Measurements from ENCODE around the gene HOXD9. TPM values are rescaled to one million over a fixed set of nuclear protein-coding genes. Genes with fewer than 3 reads are reported as not detected.

Gene HOXD9
- total and polyA plus RNA-seq, 3 donors from 2014 or later = 8.2 to 21.2 (median 15.7) TPM

- DNase-seq = no peak
- Histone ChIP-seq H3K4me1 (peaks cover 20% of the 10 kb centered on the region), H3K36me3 (ENCODE audit: low read depth, missing control alignments) (no peaks in the 10 kb centered on the region), H3K27me3 (no peaks in the 10 kb centered on the region), H3K27ac (no peak overlapping the region), H3K9me3 (no peaks in the 10 kb centered on the region), H3K4me3 (no peak overlapping the region)
- intact Hi-C loops (cut with DNase I; ENCODE audit: low total_unique reads) = loop anchor here (10.0 kb wide), 1 partner anchor 309 kb away; no protein-coding TSS in a partner anchor
- WGBS, 2 donors = 76 to 84% methylated on average over 4 of the region's 4 CpGs
- TF ChIP-seq POLR2A (IDR thresholded peaks at IDR 0.05) (no peak), CTCF (IDR thresholded peaks at IDR 0.05) (no peak)
Observed at GRCh38 chr2:176145085-176145969, 22.8 kb downstream of the HOXD9 start.

GRCh38 chr2:176146101-176146500 lies 23.6 kb downstream of the HOXD9 start:
- peaks cover 21% of the 10 kb centered on the region for H3K4me1 ChIP-seq
- H3K27ac ChIP-seq = no peak overlapping the region
- 62 to 63% methylated on average over 6 of the region's 6 CpGs for WGBS, 2 donors
- no peaks in the 10 kb centered on the region for H3K36me3 ChIP-seq (ENCODE audit: low read depth, missing control alignments)
- H3K27me3 ChIP-seq = no peaks in the 10 kb centered on the region
- no peak overlapping the region for H3K4me3 ChIP-seq
- TF ChIP-seq POLR2A (IDR thresholded peaks at IDR 0.05) = no peak
- TF ChIP-seq CTCF (IDR thresholded peaks at IDR 0.05) = no peak
- no peaks in the 10 kb centered on the region for H3K9me3 ChIP-seq
- intact Hi-C loops (cut with DNase I; ENCODE audit: low total_unique reads) = loop anchor here (10.0 kb wide), 1 partner anchor 309 kb away; no protein-coding TSS in a partner anchor
- DNase-seq = no peak

- Histone ChIP-seq H3K36me3 (ENCODE audit: low read depth, missing control alignments) (no peaks in the 10 kb centered on the region), H3K9me3 (no peaks in the 10 kb centered on the region), H3K27ac (no peak overlapping the region), H3K27me3 (no peaks in the 10 kb centered on the region), H3K4me1 (peaks cover 21% of the 10 kb centered on the region), H3K4me3 (no peak overlapping the region)
- no peak for DNase-seq
- intact Hi-C loops (cut with DNase I; ENCODE audit: low total_unique reads) = loop anchor here (10.0 kb wide), 1 partner anchor 308 kb away; no protein-coding TSS in a partner anchor
- TF ChIP-seq CTCF (IDR thresholded peaks at IDR 0.05) (no peak), POLR2A (IDR thresholded peaks at IDR 0.05) (no peak)
Observed at GRCh38 chr2:176146645-176147044, 24.1 kb downstream of the HOXD9 start.

GRCh38 chr2:176147210-176147799 lies 24.8 kb downstream of the HOXD9 start:
- H3K4me1 ChIP-seq = peaks cover 21% of the 10 kb centered on the region
- intact Hi-C loops (cut with DNase I; ENCODE audit: low total_unique reads) = loop anchor here (10.0 kb wide), 1 partner anchor 307 kb away; no protein-coding TSS in a partner anchor
- WGBS, 2 donors = 61 to 62% methylated on average over 30 to 32 of the region's 32 CpGs
- DNase-seq = no peak
- TF ChIP-seq POLR2A (IDR thresholded peaks at IDR 0.05) (no peak), CTCF (IDR thresholded peaks at IDR 0.05) (no peak)
- no peaks in the 10 kb centered on the region for H3K9me3 ChIP-seq
- H3K4me3 ChIP-seq = peak overlapping the region in 1 of 2 donors; percentile 13
- H3K27me3 ChIP-seq = no peaks in the 10 kb centered on the region
- H3K36me3 ChIP-seq (ENCODE audit: low read depth, missing control alignments) = no peaks in the 10 kb centered on the region
- H3K27ac ChIP-seq = no peak overlapping the region

Data from testis (tissue), 3 donors.